Stimulated activated CD4-positive, alpha-beta T cell treated with anti-CD3 and anti-CD28 coated beads, Interleukin-1b, Interleukin-23, amount 100 ng/mL, for 48 hours (primary cell): Measurements from ENCODE around the gene TTC23.
"Not testable (repeated sequence)": the region's sequence is repeated elsewhere in the genome, so short reads cannot be mapped to it uniquely, and the experiment has no call there.

Experiments used
- DNase-seq: peaks from one replicate; pipeline ENCODE4 v3.0.0-alpha.2; 2020

Gene TTC23

GRCh38 chr15:99248000-99248715 lies 1.2 kb downstream of the TTC23 start:
- DNase-seq = no peak

GRCh38 chr15:99247062-99247461 lies 2.3 kb downstream of the TTC23 start:
- DNase-seq = no peak

- DNase-seq = no peak
Observed at GRCh38 chr15:99244306-99244705, 5.1 kb downstream of the TTC23 start.

- no peak for DNase-seq
Observed at GRCh38 chr15:99241752-99242151, 7.6 kb downstream of the TTC23 start.

GRCh38 chr15:99239545-99240198 lies 9.7 kb downstream of the TTC23 start:
- no peak for DNase-seq

GRCh38 chr15:99238849-99239248 lies 10.5 kb downstream of the TTC23 start:
- no peak for DNase-seq

GRCh38 chr15:99234160-99234559 lies 15.2 kb downstream of the TTC23 start:
- not testable (repeated sequence) for DNase-seq

- DNase-seq = no peak
Observed at GRCh38 chr15:99232740-99233139, 16.6 kb downstream of the TTC23 start.

- no peak for DNase-seq
Observed at GRCh38 chr15:99230867-99231266, 18.5 kb downstream of the TTC23 start.

GRCh38 chr15:99228120-99228770 lies 21.1 kb downstream of the TTC23 start:
- no peak for DNase-seq

- DNase-seq = no peak
Observed at GRCh38 chr15:99226802-99227201, 22.6 kb downstream of the TTC23 start.

- DNase-seq = no peak
Observed at GRCh38 chr15:99224372-99225214, 24.8 kb downstream of the TTC23 start.

- DNase-seq = peak; percentile 53
Observed at GRCh38 chr15:99213187-99213811, 36.1 kb downstream of the TTC23 start.

- DNase-seq = no peak
Observed at GRCh38 chr15:99212406-99212805, 37.0 kb downstream of the TTC23 start.

GRCh38 chr15:99211926-99212325 lies 37.5 kb downstream of the TTC23 start:
- DNase-seq = no peak

GRCh38 chr15:99210334-99210733 lies 39.0 kb downstream of the TTC23 start:
- DNase-seq = no peak

- no peak for DNase-seq
Observed at GRCh38 chr15:99209326-99209725, 40.1 kb downstream of the TTC23 start.

GRCh38 chr15:99207672-99208071 lies 41.7 kb downstream of the TTC23 start:
- no peak for DNase-seq

GRCh38 chr15:99202176-99202552 lies 47.2 kb downstream of the TTC23 start:
- DNase-seq = no peak

GRCh38 chr15:99201408-99202175 lies 47.8 kb downstream of the TTC23 start:
- no peak for DNase-seq

GRCh38 chr15:99197856-99198255 lies 51.5 kb downstream of the TTC23 start:
- no peak for DNase-seq

GRCh38 chr15:99192181-99192580 lies 57.2 kb downstream of the TTC23 start:
- DNase-seq = not testable (repeated sequence)
